Prostate gland (tissue), 2 donors: Measurements from ENCODE around the gene MTPN.

Source experiments
- CTCF ChIP-seq, 4 experiments: fragments of 200-600 bp in 2 of 4; fragments of 450-650 bp in 2 of 4; sonication (generic) in 2 of 4; IDR thresholded peaks; 1 replicate in 3 of 4; 2 replicates in 1 of 4; pipeline ENCODE4 v1.5.1; 2016 to 2019; ENCODE audit warnings: antibody characterized with exemption in 4 of 4, mild to moderate bottlenecking in 2 of 4, moderate library complexity in 2 of 4
- POLR2A ChIP-seq: fragments of 450-650 bp; IDR thresholded peaks from one replicate; pipeline ENCODE4 v1.6.1; 2016; ENCODE audit warnings: antibody characterized with exemption, mild to moderate bottlenecking
- POLR2AphosphoS5 ChIP-seq: sonication (generic); formaldehyde crosslinking; IDR thresholded peaks from one replicate; pipeline ENCODE4 v1.6.1; 2017; ENCODE audit warnings: antibody characterized with exemption

GRCh38 chr7:135932131-135932530, 45.0 kb downstream of the MTPN start:
- no peak for TF ChIP-seq POLR2A
- no peak for TF ChIP-seq CTCF (IDR thresholded peaks at IDR 0.05)
- TF ChIP-seq POLR2AphosphoS5 = no peak
